Stimulated activated CD4-positive, alpha-beta T cell treated with anti-CD3 and anti-CD28 coated beads, Interleukin-4, amount 100 ng/mL, for 4 hours (primary cell): ENCODE results near the gene TRIM28.

Experiments
- DNase-seq, 2 experiments: peaks; one replicate each; pipeline ENCODE4 v3.0.0-alpha.2; 2020

TRIM28 gene

GRCh38 chr19:58549664-58550361 is 5.9 kb downstream of the TRIM28 start:
- DNase-seq: no peak

- no peak for DNase-seq
These were observed 6.7 kb downstream of the TRIM28 start for GRCh38 chr19:58550362-58551122.

- no peak for DNase-seq
These were observed 7.2 kb downstream of the TRIM28 start for GRCh38 chr19:58551123-58551497.

GRCh38 chr19:58551577-58552471 is 8.0 kb downstream of the TRIM28 start:
- no peak for DNase-seq

- DNase-seq: no peak
These were observed 8.8 kb downstream of the TRIM28 start for GRCh38 chr19:58552655-58553054.

DNA sequence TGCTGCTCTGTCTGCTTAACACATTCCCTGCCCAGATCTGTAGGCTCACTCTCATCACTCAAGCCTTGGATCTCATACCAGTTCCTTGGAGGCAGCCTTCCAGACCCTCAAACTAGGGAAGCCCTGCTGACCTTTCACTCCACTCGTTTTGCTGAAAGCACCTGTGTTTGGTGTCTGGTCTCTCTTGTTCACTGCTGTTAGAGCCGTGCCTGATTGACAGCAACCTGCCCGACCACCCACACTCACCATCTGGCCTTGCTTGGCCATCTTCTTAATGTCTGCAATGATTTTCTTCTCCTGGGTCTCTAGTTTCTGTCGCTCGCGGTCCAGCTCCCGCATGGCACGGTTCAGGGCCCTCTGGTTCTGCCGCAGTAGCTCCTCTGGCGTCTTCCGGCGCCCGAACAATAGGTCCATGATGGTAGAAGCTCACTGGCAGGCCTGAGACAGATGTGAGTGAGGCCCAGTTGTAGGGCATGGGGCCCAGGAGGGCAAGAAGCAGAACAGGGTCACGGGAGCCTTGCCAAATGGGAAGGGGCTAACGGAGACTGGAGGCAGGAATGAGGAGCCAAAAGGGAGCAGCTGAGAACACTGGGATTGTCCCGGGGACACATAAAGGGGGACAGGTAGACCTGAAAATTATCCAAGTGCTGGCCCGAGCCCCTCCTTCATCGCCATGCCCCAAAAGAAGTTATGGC is 10.1 kb downstream of the TRIM28 start:
- DNase-seq: no peak

DNA sequence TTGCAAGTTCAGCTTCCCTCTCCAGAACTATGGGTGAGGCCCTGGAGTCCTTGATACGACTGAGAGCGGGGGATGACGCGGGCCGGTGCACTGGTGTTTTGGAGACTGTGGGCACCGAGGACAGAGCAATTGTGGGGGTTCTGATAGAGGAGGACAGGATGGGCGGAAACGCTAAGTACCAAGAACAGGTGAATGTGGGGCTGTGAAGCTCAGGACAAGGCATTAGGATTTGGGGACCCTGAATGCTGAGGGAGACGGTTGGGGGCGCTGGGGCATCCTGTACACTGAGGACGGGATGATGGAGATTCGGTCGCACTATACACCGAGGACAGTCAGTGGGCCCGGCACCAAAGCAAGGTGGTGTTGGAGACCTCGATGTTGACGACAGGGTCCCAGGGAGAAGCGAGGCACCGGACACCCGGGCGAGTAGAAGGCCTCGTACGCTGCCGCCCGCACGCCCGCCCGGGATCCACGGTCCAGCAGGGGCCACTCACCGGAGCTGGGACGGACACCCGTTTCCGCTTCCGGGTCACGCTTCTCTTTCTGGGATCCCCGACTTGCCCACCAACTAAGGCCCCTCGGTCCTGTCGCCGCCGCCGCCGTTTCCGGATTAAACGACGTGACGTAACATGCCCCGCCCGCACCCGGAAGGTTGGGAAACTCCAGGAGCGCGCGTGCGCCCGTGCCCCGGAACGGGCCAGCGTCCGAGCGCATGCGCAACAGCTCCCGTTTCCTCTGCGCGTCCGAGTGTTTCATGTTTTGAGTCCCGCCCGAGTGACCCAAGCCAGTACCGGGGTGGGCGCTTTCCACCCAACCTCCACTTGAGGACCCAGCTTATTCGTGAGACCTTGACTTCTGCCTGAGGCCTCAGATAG is 10.9 kb downstream of the TRIM28 start, which contains the start of gene CHMP2A:
TSS of gene CHMP2A (minus strand) at position 612 of the 875 bp plus-strand sequence. CDS start 893 bp downstream, outside the sequence.
- DNase-seq: peak; percentile 94 to 98

DNA sequence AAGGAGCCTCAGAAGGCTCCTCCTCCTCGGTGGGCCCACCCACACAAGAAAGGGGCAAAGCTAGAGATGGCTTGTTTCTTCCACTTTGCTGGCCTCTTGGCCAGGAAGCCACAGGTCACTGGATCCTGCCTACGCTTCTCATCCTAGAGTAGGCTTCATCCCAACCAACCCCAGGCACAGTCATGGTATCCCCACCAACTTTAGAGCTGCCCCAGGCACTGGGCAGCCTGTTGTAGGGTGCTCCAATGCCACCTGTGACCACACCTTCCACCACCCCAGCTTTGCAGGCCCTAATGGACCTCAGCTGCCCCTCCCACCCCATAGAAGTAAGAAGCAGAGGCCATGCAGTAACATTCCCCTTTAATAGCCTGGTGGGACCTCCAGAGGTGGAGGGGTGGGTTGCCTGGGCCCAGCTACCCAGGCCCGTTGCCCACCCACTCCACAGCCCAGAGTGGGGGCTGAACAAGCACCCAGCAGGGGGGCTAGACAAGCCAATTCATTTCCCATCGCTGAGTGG is 11.6 kb downstream of the TRIM28 start:
- no peak for DNase-seq

- no peak for DNase-seq
These were observed 12.2 kb downstream of the TRIM28 start for GRCh38 chr19:58555920-58556621.

DNA sequence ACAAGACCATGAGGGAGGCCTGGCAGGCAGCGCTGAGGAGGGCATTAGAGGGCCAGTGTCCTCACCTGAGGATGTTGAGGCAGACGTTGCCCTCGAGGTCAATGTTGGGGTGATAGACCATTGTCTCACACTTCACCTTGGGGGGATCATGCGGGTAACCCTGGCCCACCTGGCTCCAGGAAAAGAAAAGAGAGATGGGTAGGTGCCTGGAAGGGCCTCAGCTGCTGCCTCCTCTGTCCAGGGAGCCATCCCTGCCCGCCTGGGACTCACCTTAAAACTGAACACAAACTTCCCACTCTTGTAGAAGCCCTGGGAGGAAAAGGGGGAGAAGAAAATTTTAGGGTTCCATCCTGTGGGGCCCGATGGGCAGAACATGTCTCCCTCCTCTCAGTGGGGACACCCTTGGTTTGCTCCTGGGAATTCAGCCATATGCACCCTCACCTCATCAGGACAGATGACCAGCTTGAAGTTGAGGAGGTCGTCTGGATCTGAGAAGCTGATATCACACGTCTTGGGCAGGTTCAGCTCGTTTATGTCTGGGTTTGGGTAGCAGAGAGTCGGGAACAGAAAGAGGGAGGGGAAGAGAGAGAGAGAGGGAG is 12.9 kb downstream of the TRIM28 start:
- DNase-seq: no peak

- DNase-seq: no peak
These were observed 13.6 kb downstream of the TRIM28 start for GRCh38 chr19:58557221-58558065.

DNA sequence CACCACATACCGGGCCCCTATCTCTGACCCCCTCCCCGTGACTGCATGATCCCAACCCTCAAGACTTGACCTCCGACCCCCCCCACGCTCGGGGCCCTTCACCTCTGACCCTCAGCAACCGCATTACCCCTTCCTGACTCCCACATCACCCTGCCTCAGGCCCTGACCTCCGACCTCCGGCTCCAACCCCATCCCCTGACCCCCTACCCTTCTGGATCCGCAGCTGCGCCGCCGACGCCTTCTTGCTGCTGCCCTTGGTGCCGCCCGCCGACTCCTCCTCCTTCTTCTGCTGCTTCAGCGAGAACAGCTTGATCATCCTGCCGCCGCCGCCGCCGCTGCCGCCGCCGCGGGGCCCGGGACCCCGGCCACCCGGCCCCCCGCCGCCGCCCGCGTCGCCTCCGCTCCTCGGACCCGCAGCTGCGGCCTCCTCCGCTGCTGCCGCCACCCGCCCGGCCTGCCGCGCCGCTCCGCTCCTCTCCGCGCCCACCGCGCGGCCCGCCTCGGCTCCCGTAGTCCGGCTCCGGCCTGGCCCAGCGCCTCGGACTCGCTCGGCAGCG is 14.3 kb downstream of the TRIM28 start, which contains the start of gene UBE2M:
TSS of gene UBE2M (minus strand) at position 546 of the 557 bp plus-strand sequence. CDS start at position 316, 230 bp downstream.
- peak; percentile 56 to 61 for DNase-seq

DNA sequence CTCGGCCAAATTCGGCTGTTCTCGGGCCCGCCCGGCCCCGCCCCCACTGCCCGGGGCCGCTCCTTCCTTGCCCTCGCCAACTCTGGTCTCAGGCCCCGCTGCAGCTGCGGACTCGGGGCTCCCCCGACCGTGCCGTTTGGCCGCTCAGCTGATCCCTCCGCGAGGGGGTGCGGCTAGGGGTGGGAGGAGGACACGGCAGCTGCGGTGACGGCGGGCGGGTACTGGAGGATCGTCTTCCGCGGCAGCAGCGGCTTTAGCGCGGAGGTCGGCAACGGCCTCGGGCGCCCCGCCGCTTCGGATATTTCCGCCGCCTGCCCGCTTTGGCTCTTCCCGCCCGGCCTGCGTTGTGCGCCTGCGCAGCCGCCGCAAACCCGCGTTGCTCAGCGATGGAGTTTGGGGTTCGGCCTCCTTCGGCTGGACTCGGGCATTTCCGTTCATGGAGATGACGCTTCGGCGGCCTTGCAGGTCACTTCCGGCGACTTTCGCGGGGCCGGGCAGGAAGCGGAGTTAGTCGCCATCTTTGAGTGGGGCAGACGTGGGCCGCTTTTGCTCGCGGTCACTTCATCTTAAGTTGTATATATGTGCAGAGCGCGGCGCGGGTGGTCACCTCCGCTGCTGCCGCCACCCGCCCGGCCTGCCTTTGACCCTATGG is 14.9 kb downstream of the TRIM28 start:
- peak; percentile 98 to 100 for DNase-seq

GRCh38 chr19:58559275-58560006 is 15.6 kb downstream of the TRIM28 start:
- DNase-seq: peak; percentile 48 to 70

- DNase-seq: no peak
These were observed 16.4 kb downstream of the TRIM28 start for GRCh38 chr19:58560007-58560887.

- no peak for DNase-seq
These were observed 17.1 kb downstream of the TRIM28 start for GRCh38 chr19:58560921-58561320.
